Uterus (tissue), 2 donors: ENCODE data around the gene EVL.

ENCODE experiments used
- POLR2A ChIP-seq, 2 donors: fragments of 450-650 bp; IDR thresholded peaks; one replicate each; pipeline ENCODE4 v1.6.1; 2016; ENCODE audit warnings: antibody characterized with exemption in 2 of 2, mild to moderate bottlenecking in 1 of 2, moderate library complexity in 1 of 2
- TF ChIP-seq, protein P1 (sequence below), 4 experiments: fragments of 200-600 bp in 2 of 4; fragments of 450-650 bp in 2 of 4; sonication (generic) in 2 of 4; IDR thresholded peaks; one replicate each; pipeline ENCODE4 v1.5.1; 2016 to 2019; ENCODE audit warnings: antibody characterized with exemption in 4 of 4, mild to moderate bottlenecking in 2 of 4, moderate library complexity in 1 of 4

DNA sequence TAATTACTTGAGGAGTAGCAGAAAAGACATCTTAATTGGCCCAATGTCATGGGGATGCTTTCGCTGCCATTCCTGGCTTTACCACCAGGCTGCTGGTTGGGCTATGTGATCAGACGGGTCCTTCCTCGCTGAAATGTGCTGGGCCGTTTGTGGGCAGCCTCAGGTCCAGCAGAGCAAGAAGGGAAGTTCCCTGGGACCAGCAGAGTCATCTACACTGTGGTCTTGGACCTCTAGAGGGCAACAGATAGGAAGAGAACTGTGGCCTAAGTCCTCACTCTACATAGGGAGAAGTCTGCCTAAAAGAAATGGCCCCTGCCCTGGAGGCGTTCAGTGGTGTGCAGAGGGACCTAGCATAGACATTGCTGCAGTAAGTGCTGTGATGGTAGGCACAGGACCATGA lies 10.9 kb downstream of the EVL start:
- TF ChIP-seq, protein P1, sequence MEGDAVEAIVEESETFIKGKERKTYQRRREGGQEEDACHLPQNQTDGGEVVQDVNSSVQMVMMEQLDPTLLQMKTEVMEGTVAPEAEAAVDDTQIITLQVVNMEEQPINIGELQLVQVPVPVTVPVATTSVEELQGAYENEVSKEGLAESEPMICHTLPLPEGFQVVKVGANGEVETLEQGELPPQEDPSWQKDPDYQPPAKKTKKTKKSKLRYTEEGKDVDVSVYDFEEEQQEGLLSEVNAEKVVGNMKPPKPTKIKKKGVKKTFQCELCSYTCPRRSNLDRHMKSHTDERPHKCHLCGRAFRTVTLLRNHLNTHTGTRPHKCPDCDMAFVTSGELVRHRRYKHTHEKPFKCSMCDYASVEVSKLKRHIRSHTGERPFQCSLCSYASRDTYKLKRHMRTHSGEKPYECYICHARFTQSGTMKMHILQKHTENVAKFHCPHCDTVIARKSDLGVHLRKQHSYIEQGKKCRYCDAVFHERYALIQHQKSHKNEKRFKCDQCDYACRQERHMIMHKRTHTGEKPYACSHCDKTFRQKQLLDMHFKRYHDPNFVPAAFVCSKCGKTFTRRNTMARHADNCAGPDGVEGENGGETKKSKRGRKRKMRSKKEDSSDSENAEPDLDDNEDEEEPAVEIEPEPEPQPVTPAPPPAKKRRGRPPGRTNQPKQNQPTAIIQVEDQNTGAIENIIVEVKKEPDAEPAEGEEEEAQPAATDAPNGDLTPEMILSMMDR (IDR thresholded peaks at IDR 0.05): peak in 1 of 4 experiments; percentile 7
- no peak for TF ChIP-seq POLR2A (IDR thresholded peaks at IDR 0.05)
